Measurements from ENCODE around the gene KCNH2.

KCNH2 gene

DNA sequence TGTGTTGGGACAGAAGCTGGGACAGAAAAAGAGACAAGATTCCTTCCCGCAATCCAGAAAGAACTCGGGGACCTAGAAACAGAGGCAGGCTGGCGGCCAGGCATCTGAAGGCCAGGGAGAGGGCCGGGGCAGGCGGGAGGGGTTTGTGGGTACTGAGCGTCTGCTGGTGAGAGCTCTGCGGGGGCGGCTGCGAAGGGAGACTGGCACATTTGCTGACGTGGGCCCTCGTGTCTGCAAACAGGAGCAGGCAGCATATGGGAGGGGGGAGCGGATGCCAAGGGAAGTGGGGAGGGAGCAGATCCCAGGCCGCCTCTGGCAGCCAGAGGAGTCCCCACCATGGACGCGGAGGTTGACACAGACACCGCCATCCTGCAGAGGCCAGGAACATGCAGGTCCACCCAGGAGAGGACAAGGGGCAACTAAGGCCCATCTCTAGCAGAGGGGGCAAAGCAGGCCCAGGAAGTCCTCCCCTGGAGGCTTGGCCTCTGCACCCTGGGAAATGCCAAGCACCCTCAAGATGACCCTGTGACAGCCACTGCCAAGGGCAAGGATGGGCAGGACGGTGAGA lies 32.2 kb downstream of the KCNH2 start:
- no peak for DNase-seq

DNA sequence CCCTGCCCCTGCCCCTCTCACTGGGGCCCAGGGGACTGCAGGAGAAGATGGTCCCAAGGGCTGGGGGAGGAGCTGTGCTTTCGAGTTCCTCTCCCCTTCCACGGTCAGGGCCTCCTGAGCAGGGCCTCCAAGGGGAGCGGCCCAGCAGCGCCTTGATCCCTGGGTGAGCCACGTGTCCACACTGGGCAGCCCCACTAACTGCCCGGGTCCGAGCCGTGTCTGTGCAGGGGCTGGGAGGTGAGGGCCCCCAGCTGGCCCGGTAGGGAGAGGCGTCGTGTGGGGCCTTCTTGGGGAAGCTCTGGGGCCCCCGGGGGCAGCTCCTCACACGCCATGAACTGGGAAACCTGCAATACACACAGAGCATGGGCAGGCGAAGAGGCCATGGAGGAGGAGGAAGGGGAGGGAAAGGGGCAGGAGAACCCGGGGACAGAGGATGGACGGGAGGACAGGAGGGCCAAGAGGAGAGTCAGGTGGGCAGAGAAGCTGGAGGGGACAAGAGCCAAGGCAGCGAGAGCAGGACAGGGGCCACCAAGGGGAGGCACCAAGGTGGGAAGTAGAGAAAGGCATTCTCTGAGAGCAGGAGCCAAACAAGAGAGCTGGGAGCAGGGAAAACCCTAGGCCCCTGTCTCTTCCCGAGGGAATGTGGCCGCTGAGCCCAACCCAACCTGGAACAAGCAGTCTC lies 32.8 kb downstream of the KCNH2 start:
- DNase-seq = no peak

DNA sequence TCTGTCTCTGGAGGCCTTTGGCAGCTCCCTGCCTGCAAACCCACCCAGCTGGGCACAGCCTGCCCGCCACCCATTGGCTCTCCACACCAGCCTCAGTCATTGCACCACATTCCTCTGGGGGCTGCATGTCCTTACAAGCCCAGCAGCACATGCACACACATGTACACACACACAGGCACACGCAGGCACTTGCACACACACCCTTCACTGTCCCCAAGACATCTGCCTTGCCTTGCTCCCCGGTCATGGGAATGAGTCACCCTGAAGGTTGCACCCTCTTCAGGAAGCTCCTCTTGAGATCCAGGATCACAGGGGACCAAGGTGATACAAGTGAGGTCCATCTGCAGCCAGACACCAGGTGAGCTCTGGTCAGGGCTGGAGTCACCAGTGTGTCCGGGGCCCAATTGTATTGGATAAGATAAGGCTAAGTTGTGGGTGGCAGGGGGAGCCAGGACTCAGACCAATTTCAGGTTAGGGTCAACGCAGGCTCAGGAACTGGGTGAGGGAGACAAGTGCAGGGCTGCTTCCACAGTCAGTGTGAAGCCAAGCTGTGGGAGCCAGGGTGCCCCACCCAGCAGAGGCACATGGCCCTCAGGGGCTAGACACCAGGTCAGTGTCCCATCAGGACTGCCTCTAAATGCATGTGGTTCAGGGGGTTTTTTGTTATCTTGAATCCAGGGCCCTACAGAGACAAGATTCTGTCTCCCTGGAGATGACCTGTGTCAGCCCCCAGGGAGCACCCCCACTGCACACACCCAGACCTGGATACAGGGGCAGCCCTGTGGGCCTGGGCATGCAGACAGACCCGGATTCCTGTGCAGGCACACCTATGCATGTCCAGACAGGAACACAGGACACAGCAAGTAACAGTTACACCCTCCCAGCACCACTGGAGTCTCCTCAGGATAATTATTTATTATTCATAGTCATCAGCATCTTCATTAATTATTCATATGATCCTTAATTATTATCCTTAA lies 33.8 kb downstream of the KCNH2 start:
- no peak for DNase-seq

DNA sequence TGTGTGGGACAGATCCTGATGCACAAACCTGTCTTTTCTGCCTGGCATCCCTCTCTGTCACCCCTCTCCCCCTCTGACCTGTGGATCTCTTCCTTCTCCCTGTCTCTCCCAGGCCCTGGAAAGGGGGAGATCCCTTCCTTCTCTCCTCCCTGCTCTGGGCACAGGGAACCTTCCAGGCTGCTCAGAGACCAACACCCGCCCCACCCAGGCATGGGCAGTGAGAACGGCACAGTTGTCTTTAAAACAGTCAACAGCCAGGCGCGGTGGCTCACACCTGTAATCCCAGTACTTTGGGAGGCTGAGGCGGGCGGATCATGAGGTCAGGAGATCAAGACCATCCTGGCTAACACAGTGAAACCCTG lies 34.7 kb downstream of the KCNH2 start:
- DNase-seq = no peak

DNA sequence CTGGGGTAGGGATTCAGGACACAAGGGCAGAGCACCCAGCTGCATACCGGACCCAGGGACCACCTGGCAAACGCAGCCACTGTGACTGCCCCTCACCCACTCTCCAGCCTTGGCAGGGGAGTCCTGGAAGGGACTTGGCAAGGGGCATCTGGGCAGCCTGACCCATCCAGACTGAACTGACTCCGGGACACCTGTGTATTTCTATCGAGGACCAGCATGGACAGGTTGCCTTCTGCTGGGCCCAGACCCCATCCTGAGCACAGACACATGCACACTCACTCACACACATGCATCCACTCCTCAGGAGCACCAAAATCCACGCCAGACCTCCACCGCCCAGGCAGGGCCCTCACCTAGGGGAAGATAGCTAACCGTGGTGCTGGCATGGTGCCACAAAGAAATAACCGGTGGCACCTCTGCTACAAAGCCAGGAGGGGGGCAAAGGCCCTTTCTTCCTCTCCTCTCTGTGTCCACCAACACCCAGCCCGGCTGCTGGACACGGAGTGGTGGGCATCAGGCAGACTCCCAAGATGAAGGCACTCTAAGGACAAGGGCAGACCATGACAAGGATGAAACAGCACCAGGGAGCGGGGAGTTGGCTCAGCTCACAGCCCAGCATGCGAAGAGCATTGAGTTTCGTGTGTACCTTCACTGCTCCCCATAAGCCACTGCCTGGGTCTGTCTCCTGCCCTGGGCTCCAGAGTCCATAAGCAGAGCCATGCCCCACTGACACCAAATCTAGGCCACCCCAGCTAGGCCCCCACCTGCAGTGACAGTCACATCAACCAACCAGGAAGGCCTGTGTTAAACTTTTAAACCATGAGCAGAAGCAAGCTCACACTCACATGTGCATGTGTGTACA lies 35.3 kb downstream of the KCNH2 start:
- no peak for DNase-seq

DNA sequence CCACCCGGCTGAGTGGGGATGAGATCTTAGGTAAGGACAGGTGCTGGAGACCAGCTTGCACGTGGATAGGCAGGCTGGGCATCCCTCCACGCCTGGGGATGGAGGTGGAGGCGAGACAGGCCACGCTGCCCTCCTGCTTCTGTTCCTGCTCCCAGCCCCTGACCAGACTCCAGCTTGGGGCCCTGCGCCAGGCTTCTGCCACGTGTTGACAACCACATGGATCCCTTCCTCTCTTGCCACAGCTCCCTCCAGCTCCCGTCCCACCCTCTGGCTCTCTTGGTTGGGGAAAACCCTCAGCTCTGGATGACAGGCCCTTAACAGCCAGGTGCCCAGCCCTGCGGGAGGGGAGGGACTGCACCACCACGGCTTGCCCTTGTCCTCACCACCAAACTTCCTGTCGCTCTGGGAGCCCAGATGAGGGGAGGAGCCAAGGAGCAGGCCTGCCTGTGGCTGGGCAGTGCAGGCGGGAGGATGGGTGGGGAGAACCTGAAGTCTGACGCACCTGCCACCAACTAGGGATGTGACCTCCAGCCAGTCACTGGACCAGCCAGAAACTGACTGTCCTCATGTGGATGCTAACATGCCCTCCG lies 36.0 kb downstream of the KCNH2 start:
- DNase-seq = peak; percentile 93

DNA sequence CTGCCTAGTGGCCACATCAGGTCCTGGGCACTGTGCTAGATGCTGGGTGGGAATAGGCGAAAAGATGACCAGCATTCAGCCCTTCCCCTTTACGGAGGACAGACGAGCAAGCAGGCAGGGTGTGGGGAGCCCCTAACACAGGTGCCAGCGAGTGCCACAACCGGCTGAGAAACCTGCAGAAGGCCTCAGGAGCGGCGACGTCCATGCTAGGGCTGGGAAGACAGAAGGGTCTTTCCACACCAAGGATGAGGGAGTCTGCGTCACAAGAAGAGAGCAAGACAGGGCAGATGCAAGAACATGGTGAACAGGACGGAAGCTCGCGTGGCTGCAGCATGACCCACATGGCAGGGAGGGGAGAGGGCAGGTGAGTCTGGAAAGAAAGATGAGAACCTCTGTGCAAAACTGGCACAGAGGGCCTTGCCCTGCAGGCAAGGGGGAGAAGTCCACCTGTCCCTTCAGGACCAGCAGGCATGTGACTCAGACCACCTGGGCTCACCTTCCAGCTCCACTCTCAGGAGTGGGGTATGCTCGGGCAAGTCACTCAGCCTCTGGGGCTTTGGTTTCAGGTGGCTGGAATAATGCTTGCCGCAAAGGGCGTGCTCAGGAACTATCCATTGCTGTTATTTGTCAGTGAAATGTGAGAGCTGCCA lies 36.6 kb downstream of the KCNH2 start:
- DNase-seq = no peak

DNA sequence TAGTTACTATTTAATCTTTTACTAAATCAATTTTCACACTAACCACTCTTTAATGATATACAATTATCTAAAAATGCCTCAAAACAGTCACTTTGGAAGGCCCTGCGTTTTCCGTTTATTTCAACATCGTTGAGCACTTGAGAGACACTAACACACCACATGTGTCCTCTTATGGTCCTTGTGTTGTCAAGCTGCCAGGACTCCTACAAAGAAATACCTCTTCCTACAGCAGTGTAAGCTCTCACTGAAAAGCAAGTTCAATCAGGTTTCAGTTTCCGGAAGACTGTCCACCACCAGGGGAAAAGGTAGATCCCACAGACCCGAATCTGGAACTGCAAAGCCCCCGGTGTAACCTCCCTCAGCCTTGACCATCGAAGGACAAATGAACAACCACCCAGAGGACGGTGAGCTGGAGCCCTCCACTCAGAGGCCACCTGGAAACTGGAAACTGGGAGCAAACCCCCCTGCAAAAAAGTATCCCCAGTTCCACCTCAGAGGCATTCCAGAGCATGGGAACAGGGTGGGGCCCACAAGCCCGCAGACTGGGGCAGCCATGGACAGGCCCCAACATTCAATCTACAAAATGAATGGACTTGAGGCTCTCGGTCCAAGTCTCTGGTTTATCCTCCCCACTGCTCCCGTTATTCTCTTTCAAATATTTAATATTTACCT lies 37.6 kb downstream of the KCNH2 start:
- DNase-seq = peak; percentile 89

DNA sequence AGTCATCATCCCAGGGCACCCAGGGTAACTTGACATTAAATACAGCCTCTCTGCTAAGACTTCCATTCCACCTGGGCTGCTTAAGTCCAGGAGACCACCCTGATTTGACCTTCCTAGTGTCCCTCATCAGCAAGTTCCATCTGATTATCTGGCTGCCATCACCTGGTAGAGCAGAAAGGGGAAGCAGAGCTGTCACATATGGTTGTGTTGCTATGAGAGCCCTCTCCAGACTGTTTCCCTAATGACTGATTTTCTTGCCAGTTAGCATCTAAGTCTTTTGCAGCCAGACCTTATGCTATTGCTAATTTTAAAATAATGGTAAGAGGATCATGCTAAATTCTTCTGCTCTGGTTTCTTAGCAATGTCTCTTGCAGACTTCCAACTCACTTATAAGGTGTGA lies 38.7 kb downstream of the KCNH2 start:
- DNase-seq = no peak

DNA sequence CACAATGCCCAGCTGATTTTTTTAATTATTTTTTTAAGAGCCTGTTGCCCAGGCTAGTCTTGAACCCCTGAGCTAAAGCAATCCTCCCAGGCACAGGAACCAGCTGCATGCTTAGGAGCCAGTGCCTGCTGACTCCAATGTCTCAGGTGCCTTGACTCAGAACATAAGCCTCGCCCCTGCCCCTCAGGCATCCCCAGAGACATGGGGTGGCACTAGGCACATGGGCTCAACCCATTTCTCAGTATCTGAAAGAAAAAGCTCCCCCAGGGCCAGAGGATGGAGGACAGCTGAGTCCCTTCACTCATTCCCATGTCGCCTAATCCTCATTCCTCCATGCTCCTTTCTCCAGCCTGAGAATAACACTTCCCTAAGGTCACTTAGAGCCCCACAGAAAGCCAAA lies 39.1 kb downstream of the KCNH2 start:
- no peak for DNase-seq

DNA sequence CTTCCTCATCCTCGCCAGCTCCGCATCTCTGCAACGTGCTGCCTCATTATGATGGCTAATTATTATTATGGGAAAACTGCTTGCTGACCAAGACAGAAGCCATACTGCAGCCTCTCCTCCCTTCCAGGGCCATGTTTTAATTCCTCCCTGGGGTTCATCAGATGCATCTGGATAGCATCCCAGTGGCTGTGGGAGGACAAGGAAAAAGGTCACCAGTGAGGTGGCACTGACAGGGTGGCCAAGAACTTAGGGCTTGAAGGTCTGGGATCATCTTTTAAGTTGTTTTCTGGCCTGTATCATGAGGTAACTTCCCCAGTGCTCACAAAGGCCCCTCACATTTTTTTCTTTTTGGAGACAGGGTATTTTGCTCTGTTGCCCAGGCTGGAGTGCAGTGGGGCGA lies 39.6 kb downstream of the KCNH2 start:
- no peak for DNase-seq

DNA sequence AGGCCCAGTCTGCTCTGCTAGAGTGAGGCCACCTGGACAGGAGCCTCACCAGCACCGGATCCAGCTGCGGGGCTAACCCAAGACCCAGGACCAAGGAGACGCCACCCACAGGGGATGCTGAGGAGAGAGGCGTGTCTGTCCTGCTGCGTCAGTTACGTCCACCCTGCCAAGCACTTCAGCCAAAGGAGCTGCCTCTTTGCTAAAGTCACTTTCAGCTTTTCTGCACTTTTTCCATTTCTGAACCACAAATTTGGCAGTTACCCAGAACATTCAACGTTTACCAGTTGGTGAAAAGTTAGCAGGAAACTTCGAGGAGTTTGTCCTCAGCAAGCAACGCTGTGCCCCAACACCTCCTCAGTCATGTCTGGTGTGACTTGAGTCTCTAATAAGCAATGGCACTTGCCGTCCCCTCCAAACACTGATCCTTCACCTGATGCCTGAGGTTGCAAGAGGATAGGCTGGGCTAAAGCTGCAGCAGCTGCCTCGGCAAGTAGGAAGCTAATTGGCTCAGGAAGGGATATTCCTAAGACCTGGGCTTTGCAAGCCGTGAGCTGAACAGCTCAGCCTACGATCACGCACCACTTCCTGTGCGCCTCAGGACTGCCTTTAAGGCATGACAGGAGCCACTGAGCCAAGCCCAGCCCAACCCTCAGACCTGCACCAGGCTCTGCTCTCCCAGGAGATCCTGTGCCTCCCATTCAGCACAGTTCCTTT lies 40.1 kb downstream of the KCNH2 start:
- DNase-seq = peak; percentile 72

DNA sequence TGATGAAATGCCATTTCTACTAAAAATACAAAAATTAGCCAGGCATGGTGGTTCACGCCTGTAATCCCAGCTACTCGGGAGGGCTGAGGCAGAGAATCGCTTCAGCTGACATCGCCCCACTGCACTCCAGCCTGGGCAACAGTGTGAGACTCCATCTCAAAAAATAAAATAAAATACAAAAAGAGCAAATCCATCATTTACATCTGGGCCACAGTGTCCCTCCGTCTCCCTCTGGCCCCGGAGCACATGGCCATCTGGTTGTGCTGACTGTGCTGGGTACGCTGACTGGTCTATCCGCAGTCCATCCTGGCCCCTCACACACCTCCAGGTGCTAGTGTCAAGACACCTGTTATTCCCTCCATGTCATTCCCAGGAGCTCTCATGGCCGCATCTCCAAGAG lies 42.1 kb downstream of the KCNH2 start:
- DNase-seq = no peak

DNA sequence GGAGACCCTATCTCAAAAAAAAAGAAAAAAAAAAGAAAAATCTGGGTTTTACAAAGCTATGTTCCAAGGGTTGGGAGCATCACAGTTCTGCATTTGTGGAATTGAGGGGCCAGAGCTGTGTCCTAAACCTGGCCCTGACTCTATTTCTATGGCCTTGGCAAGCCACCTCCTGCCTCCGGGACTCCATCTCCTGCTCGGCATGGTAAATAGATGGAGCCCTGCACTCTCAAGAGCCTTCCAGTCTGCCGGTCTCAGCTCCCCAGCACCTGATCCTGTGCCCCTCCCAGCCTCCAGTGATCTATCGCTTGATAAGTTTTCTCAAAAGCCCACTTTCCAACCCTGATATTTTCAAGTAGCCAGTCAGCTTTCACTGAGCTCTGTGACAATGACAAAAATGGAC lies 43.0 kb downstream of the KCNH2 start:
- DNase-seq = no peak

DNA sequence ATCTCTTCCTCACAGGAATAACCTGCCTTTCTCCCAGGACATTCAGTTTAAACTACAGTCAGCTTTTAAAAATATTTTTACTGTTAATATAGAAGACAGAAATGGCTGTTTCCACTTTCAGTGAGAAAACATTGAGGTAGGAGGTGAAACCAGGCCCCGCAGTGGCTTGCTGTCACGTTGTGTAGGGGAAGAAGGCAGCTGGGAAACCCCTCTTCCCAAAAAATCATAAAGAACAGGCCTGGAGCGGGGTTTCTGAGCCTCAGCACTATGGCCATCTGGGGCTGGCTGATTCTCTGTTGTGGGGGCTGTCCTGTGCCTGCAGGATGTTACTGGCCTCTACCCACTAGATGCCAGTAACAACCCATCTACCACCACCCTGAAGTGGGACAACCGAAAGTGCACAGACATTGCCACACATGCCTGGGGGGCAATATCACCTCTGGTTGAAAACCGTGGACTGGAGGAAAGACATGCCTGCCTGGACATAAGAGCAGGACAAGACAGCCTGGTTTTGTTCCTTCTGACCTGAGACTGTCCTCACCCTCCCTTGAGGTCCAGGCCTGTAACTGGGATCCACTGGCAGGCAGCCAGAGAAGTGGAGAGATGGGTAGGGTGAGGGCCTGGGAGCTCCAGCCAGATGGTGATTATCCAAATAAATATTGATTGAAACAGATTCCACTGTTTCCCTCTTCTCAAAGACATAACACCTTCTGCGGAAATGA lies 43.9 kb downstream of the KCNH2 start:
- no peak for DNase-seq

DNA sequence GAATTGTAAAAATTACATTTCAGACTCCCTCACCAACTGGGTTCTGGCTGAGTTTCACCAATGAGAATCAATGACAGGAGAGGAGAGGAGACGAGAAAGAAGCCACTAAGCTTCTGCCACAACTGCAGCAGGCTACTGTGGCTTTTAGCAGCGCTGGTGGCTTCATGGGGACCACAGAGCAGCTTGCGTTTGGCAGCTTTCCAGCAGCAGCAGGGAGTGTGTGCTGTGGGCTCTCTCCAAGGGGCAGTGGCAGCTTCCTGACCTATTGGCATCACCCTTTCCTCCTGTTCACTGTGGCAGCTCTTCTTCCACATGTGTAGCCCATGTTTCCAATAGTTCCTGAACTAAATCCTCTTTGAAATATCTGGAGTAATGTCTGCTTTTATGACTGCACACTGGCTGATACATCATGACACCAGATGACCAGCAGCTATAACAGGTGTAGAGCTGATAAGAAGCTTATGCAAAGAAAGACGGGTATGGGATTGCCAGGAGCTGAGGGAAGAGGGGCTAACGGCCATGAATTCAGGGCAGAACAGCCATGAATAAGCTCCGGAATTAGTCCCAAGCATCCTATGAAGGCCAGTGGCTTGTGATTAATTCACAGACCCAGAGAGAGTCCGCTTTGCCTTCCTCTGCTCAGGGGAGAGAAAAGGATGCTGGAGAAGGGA lies 46.8 kb downstream of the KCNH2 start:
- DNase-seq = no peak

DNA sequence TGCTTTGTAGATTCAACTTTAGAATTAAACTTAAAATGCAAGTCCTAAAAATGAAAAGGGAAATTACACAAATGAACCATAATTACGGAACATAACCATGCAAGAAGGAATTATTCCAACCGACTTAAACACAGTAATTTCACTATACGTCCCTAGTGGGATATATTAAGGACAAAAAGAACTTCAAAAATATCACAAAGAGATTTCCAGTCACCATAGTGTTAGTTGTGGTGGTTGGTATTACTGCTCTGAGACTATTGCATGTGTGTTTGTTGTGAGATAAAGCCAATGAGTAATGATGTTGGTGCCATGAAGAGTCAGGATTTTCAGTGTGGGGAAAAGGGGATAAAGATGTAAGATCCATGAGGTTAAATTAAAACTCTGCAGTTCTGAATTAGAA lies 49.6 kb downstream of the KCNH2 start:
- no peak for DNase-seq

DNA sequence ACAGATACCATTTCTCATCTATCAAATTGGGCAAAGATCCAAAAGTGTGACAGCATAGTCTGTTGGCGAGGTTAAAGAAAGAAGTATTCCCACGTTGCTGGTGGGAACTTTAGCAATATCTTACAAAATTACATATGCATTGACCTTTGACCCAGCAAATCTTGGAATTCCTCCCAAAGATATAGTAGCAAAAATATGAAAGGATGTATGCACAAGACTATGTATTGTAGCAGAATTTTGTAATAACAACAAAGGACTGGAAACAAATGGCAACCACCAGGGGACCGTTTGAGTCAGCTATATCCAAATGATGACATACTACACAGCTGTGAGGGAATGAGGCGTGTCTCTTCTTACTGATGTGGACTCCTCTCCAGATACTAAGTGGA lies 50.2 kb downstream of the KCNH2 start:
- DNase-seq = no peak

DNA sequence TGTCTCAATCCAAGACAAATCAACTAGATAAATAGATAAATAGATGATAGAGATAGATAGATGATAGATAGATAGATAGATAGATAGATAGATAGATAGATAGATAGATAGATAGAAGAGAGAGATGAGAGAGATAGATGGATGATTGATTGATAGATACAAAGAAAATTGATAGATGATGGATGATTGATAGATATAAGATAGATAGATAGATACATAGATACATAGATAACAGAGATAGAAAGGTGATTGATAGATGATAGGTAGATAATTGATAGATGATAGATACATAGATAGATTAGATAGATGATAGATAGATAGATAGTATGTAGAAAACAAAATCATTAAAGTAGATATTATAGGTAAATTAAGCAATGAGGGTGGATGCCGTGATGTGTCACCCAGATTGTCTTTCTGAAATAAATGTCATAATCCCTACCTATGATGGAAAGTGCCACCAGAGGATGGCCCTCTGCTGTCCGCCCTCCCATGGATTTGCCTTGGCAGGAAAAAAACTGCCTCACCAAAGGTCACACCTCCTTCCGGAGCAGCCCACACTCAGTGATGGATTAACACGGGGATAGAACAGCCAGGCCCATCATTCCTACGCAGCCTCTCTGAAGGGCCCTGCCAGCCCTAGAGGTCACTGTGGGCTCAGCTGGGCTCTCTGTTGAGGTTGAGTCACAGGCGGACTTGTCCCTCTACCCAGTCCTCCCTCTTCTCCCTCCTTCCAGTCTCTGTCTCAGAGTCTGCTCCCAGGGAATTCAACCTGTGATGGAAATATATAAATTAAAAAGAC lies 50.8 kb downstream of the KCNH2 start:
- DNase-seq = no peak

Measured in NCI-H2029 (cell line).